Measurements from ENCODE around the gene PRKD1.

PRKD1 gene

DNA sequence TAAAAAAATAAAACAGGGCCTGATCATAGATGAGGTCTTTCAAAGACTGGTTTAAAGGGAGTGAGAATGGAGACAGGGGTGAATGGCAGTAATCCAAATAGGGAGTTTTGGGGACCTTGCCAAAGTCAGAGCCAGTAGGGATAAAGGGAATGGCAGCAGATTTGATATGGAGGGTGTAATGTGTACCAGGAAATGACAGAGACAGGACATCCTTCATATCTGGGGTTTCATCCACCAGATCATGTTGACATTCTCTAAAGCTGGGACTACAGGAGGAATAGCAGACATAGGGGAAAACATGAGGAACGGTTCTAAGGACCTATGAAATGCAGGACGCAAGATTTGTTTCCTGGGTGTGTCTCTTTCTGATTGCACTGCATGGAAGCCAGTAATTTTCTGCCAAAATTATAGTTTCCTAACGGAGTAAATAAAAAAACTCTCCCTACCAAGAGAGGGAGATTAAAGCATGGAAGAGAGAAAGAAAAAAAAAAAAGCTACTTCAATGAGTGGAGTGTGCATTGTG, 169.9 kb downstream of the PRKD1 start:
- ChIA-PET POLR2A (no interaction called here), CTCF (no interaction called here)
- no peak for DNase-seq (ENCODE audit: extremely low spot score)
- TF ChIP-seq, protein P1, sequence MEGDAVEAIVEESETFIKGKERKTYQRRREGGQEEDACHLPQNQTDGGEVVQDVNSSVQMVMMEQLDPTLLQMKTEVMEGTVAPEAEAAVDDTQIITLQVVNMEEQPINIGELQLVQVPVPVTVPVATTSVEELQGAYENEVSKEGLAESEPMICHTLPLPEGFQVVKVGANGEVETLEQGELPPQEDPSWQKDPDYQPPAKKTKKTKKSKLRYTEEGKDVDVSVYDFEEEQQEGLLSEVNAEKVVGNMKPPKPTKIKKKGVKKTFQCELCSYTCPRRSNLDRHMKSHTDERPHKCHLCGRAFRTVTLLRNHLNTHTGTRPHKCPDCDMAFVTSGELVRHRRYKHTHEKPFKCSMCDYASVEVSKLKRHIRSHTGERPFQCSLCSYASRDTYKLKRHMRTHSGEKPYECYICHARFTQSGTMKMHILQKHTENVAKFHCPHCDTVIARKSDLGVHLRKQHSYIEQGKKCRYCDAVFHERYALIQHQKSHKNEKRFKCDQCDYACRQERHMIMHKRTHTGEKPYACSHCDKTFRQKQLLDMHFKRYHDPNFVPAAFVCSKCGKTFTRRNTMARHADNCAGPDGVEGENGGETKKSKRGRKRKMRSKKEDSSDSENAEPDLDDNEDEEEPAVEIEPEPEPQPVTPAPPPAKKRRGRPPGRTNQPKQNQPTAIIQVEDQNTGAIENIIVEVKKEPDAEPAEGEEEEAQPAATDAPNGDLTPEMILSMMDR (IDR thresholded peaks at IDR 0.05; ENCODE audit: control extremely low read depth, extremely low read depth, low read depth, missing control alignments) = no peak

DNA sequence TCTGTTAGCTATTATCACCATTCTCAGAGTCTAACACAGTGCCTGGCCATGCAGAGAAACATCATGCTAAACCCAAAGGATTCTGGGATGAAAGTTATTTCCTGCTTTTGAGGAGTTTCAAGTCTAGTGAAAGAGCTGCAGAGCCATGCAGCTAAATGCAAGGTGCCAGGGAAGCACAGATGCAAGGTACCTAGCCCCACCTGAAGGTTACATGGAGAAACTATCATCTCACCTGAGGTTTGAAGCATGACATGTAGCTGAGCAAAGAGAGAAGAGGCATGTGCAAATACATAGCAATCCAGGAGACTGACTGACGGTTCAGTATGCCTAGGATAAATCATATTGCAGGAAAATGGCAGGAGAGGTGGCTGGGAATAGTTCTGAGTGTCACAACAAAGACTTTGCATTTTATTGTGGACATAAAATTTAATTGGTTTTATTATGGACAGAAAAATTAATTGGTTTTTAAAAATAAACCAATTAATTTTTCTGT, 170.4 kb downstream of the PRKD1 start:
- TF ChIP-seq, protein P1 (IDR thresholded peaks at IDR 0.05; ENCODE audit: control extremely low read depth, extremely low read depth, low read depth, missing control alignments) = no peak
- CTCF ChIA-PET = interaction anchor here (2.2 kb wide), 1 partner anchor 16 kb away, joined by 6 read pairs; no protein-coding TSS in a partner anchor
- POLR2A ChIA-PET = no interaction called here
- DNase-seq (ENCODE audit: extremely low spot score) = no peak

DNA sequence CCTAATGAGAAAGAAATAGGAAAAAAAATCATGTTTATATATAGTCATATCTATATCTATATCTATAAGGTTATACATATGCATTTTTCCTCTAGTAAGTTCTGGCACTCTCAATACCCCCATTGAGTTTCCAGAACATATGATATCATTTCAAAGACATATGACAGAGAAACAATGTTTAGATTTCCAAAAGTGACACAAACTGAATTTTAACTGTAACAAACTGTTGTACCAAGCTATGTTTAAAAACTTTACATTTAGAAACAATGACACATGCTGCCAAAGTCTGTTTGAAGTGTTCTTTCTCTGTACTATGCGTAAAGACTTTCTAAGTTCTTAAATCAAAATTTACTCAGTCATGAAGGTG, 171.6 kb downstream of the PRKD1 start:
- TF ChIP-seq, protein P1 (IDR thresholded peaks at IDR 0.05; ENCODE audit: control extremely low read depth, extremely low read depth, low read depth, missing control alignments) = no peak
- ChIA-PET POLR2A (no interaction called here), CTCF (interaction anchor here (1.3 to 2.2 kb wide), 2 partner anchors 12 to 17 kb away, joined by 3 to 6 read pairs; no protein-coding TSS in a partner anchor)
- DNase-seq (ENCODE audit: extremely low spot score) = no peak

DNA sequence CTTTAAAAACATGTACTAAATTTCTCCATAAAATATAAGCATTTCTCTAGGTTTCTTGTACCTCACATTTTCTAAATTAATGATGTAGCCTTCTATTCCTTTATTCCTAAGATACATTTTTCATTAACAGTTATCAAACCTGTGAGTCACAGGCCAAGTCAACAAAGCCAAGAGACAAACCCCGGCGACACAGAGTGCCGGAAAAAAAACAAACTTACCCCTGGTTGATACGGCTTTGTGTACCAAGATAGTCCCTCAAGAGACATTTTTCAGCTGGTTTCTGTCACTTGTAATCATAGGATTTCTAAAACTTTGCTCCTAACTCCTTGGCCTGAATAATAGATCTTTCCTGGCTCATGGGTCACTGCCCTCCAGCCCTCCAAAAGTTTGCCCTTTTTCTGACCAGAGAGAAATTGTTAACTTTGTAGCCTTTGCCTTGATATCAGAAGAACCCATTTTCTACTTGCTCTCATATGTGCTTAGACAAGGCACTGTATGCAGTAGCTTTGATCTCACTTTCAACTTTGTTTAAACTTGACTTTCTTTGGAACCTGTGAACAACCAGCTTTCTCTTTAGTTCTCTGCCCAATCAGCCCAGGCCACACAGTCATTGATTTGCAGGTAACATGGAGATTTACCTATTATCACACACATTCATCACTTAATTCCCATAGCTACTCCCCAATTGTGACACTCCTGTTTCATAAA, 172.2 kb downstream of the PRKD1 start:
- ChIA-PET CTCF (interaction anchor here (1.3 to 2.2 kb wide), 2 partner anchors 12 to 18 kb away, joined by 3 to 6 read pairs; no protein-coding TSS in a partner anchor), POLR2A (no interaction called here)
- TF ChIP-seq, protein P1 (IDR thresholded peaks at IDR 0.05; ENCODE audit: control extremely low read depth, extremely low read depth, low read depth, missing control alignments) = no peak
- DNase-seq (ENCODE audit: extremely low spot score) = no peak

DNA sequence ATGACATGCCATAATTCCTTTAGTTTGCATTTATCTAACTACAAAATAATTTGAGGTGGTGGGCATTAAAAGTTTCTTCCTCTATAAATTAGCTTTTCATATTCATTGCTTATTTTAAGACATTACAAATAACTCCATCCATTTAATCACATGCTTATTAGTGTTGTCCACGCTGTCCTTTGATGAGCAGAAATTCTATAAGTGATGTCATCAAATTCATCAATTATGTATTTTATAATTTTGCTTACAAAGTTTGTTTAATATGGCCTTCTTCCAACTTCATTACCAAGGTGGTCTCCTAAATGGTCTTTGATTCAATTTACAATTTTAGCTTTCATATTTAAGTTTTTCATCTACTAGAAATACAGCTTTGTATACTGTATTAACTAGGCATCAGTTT, 173.5 kb downstream of the PRKD1 start:
- ChIA-PET POLR2A (no interaction called here), CTCF (no interaction called here)
- TF ChIP-seq, protein P1 (IDR thresholded peaks at IDR 0.05; ENCODE audit: control extremely low read depth, extremely low read depth, low read depth, missing control alignments) = no peak
- no peak for DNase-seq (ENCODE audit: extremely low spot score)

DNA sequence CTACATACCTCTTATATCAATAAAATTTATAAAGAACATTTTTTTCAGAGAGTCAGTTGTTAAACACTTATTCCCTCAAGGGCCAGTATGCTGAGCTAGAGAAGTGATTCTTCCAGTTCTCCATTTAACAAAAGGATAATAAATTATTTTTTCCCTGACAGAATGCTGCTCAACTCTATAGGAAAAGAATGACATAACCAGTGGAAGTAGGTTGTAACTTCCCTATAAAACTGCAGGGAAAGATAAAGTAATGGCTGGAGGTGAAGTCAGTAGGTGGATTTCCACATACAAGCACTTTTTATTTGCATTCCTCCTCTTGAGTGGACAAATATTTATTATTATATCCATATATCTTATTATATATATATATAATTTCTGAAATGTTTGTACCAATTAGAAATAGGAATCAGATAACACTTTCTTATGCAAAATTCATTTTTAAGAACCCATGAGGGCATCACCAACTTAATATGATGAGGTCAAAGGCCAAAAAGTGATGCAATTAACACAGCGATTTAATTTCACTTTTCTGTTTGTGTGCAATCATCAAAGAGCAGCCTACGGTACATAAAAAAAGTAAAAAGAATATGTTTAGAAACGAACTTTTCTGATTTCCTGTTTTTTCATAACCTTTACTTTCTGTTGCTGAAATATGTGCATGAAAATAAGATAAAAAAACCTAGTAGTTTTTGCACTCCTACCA, 175.3 kb downstream of the PRKD1 start:
- CTCF ChIA-PET = no interaction called here
- no peak for DNase-seq (ENCODE audit: extremely low spot score)
- POLR2A ChIA-PET = no interaction called here
- TF ChIP-seq, protein P1 (IDR thresholded peaks at IDR 0.05; ENCODE audit: control extremely low read depth, extremely low read depth, low read depth, missing control alignments) = no peak
